SH-SY5Y (cell line): ENCODE data around the gene SYNE2.

Experiments
- GATA2 ChIP-seq: IDR thresholded peaks from 2 replicates; pipeline ENCODE4 v1.6.1; 2011; ENCODE audit warnings: mild to moderate bottlenecking, low read depth, low read length
- GATA3 ChIP-seq: IDR thresholded peaks from 2 replicates; pipeline ENCODE4 v1.6.1; 2011; ENCODE audit warnings: low read depth, mild to moderate bottlenecking, low read length, moderate library complexity

The SYNE2 gene

GRCh38 chr14:63963439-63963838 lies 110.6 kb downstream of the SYNE2 start:
- TF ChIP-seq GATA2 (no peak), GATA3 (no peak)

GRCh38 chr14:63964113-63964512 lies 111.3 kb downstream of the SYNE2 start:
- TF ChIP-seq GATA2 (no peak), GATA3 (no peak)

DNA sequence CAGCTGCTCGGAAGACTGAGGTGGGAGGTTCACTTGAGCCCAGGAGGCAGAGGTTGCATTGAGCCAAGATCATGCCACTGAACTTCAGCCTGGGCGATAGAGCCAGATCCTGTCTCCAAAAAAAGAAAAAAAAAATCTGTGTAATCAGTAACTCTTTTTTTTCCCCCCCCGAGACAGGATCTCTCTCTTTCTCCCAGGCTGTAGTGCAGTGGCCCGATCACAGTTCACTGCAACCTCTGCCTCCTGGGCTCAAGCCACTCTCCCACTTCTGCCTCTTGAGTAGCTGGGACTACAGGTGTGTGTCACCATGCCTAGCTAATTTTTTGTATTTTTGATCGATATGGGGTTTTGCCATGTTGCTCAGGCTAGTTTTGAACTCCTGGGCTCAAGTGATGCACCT lies 113.6 kb downstream of the SYNE2 start:
- TF ChIP-seq GATA3 (no peak), GATA2 (no peak)

- no peak for TF ChIP-seq GATA3
- no peak for TF ChIP-seq GATA2
These were observed 119.6 kb downstream of the SYNE2 start for GRCh38 chr14:63972323-63972932.

GRCh38 chr14:63974176-63974575 lies 121.4 kb downstream of the SYNE2 start:
- no peak for TF ChIP-seq GATA3
- no peak for TF ChIP-seq GATA2

DNA sequence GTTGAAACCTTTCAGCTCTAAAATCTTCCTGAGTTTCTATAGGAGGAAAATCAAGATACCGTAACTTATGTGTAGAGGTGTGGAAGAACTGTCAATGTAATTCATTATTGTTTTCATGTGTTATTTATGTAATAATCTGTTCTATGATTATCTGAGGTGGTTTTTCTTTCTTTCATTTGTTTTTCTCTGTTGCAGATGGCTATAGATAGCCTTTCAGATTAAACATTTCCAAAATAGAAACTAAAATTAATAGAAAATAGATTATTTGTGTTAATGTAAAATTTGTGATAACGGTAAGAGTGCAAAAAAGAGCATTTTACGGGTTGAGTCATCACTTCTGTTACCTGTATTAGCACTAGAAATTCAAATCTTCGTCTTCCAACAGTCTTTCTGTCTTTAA lies 128.8 kb downstream of the SYNE2 start:
- TF ChIP-seq GATA3 (no peak), GATA2 (no peak)

- TF ChIP-seq GATA2 (no peak), GATA3 (no peak)
These were observed 129.4 kb downstream of the SYNE2 start for GRCh38 chr14:63982156-63982555.

DNA sequence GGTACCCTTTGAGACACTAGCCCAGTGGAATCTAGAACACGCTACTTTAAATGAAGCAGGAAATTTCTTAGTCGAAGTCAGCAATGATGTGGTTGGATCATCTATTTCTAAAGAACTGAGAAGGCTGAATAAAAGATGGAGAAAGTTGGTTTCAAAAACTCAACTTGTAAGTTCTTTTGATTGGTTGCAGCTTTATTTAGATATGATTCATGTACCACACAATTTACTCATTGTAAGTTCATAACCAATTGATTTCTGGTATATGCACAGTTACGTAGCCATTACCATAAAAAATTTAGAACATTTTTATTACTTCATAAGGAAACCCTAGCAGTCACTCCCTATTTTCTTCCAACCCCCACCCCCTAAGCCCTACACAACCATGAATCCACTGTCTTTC lies 129.8 kb downstream of the SYNE2 start:
- TF ChIP-seq GATA3 (no peak), GATA2 (no peak)

DNA sequence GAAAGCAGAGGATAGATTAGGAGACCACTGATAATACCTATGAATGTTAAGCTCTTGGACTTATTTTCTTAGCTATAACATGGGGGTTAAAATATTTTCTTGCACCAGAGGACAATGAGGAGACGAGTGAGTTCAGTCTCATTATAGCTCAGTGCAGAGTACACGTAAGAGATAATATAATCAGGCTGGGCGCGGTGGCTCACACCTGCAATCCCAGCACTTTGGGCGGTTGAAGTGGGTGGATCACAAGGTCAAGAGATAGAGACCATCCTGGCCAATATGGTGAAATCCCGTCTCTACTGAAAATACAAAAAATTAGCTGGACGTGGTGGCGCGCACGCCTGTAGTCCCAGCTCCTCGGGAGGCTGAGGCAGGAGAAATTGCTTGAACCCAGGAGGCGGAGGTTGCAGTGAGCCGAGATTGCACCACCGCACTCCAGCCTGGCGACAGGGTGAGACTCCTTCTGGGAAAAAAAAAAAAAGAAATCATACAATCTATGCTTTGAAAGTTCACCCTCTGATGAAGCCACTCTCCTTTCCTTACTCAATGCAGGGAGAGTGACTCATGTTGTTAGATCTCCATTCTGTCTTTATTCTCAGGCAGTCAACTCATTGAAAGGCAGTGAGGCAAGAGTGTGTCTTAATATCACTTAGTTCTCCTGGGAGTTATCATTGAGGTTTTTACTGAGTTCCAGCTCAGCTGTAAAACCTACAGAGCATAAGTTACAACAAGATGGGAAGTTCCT lies 134.2 kb downstream of the SYNE2 start:
- TF ChIP-seq GATA2 (no peak), GATA3 (no peak)

DNA sequence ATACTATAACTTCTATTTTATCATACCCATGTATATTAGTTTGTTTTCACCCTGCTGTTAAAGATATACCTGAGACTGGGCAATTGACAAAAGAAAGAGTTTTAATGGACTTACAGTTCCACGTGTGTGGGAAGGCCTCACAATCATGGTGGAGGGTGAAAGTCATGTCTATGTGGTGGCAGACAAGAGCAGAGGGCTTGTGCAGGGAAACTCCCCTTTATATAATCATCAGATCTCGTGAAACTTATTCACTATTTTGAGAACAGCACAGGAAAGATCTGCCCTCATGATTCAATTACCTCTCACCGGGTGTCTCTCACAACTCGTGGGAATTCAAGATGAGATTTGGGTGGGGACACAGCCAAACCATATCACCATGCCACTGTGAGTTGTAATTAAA lies 135.8 kb downstream of the SYNE2 start:
- no peak for TF ChIP-seq GATA3
- no peak for TF ChIP-seq GATA2

DNA sequence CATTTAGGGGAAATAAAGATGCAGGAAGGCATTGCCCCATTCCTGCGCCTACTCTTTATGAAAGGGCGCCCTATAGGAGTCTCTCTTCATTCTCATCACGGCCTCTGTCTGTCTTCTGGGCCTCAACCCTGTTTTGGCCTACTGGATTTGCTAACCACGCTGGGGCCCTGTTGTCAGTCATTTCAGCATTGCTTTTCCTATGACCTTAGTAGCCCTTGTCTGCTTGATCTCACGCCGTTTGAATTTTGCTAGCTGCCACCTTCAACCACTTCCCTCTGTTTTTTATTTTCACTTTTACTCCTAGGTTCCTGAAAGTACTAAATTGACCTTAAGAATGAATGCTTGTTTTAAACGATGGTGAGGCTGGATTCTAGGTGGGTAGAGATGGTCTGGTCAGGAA lies 139.0 kb downstream of the SYNE2 start:
- TF ChIP-seq GATA3 = no peak
- TF ChIP-seq GATA2 = no peak

DNA sequence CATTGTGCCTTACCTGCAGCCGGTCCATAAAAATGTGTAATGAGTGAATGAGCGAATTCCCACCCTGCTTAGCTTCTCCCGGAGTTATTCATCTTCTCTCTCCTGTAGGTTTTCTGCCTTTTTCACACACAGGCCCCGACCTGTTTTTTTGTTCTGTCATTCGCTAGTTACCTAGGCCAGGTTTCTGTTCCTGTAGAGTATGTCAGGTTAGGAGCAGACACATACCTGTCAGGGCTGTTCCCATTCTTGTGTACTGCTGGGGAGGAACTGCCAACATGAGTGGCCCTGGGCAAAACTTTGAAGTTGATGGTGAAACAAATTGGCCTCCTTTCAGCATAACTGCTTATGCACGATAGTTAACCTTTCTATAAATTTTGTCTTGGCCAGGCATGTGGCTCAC lies 140.1 kb downstream of the SYNE2 start:
- TF ChIP-seq GATA2 (no peak), GATA3 (no peak)

GRCh38 chr14:63993992-63994391 lies 141.2 kb downstream of the SYNE2 start:
- TF ChIP-seq GATA2 = no peak
- TF ChIP-seq GATA3 = no peak

- TF ChIP-seq GATA3 (no peak), GATA2 (no peak)
These were observed 142.5 kb downstream of the SYNE2 start for GRCh38 chr14:63995285-63995684.

DNA sequence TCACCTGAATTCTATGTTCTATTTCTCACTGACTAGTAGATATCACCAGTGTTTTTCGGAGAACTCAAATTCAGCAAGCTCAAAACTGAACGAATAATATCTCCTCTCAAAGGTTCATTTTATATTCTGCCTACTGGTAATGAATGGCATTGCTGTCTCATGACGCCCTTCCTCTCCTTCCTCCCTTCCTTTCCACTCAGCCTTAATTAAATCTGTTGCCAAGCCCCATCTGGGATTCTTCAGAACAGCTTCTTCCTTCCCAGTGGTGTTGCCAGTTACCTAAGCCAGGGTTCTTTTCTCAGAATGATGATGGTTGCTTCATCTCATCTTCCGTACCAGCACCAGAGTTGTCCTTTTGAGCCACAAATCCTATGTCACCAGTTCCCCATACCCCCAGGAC lies 143.2 kb downstream of the SYNE2 start:
- no peak for TF ChIP-seq GATA2
- TF ChIP-seq GATA3 = no peak
